Measurements from ENCODE around the gene RETREG3.

DNA sequence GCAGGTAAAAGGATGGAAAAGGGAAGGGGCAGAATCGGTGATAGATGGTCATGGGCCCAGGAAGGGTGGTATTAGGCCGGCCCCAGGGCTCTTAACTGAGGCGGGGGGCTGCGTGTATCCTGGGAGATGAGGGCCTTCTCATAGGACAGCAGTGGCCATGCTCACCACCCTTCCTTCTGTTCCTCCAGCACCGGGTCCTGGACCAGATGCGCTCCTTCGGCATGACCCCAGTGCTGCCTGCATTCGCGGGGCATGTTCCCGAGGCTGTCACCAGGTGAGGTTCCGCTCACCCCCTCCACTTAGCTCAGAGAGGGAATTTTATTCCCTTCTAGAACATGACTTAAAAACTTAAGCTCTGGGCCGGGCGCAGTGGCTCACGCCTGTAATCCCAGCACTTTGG, 70.7 kb downstream of the RETREG3 start:
- TF ChIP-seq CTCF (IDR thresholded peaks at IDR 0.05; ENCODE audit: poor library complexity) = no peak
- TF ChIP-seq EZH2phosphoT487 (IDR thresholded peaks at IDR 0.05; ENCODE audit: low read depth, severe bottlenecking, unreplicated experiment) = no peak
- TF ChIP-seq EZH2 (IDR thresholded peaks at IDR 0.05; ENCODE audit: borderline replicate concordance) = no peak

Data from hepatocyte (in vitro differentiated cells).